ENCODE measurements around the gene GRAMD1C. TPM values are rescaled to one million over a fixed set of nuclear protein-coding genes. Genes with fewer than 3 reads are reported as not detected.

GRAMD1C gene
- polyA plus RNA-seq, 4 donors: 5.5 to 27.4 (median 22.8) TPM

DNA sequence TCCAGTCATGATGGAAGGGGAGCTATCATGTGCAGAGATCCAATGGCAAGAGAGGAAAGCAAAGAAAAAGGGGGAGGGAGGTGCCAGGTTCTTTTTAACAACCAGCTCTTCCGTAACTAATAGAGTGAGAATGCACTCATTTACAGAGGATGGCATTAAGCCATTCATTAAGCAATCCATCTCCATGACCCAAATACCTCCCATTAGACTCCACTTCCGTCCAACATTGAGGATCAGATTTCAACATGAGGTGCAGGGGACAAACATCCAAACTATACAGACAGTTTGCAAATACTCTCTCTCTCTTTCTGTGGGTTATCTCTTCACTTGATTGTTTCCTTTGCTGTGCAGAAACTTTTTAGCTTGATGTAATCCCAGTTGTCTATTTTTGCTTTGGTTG, 130.4 kb downstream of the GRAMD1C start:
- no peak for FAIRE-seq
- no peaks in the 10 kb centered on the region for H3K4me1 ChIP-seq (ENCODE audit: control insufficient read depth in 3 of 3, insufficient read depth in 2 of 3, low read depth in 1 of 3, low read length in 2 of 3)
- H3K36me3 ChIP-seq (ENCODE audit: control insufficient read depth in 3 of 3, insufficient read depth in 2 of 3, low read depth in 1 of 3, low read length in 3 of 3): peaks cover 0 to 3% (median 0%) of the 10 kb centered on the region in 3 donors
- no peaks in the 10 kb centered on the region for H3K27me3 ChIP-seq (ENCODE audit: control insufficient read depth in 3 of 3, insufficient read depth in 3 of 3, low read length in 3 of 3)
- H3K4me3 ChIP-seq (ENCODE audit: low read depth in 1 of 3, low read length in 3 of 3): no peak overlapping the region
- DNase-seq: no peak
- peaks cover 0 to 2% of the 10 kb centered on the region in 2 donors for H3K9me3 ChIP-seq (ENCODE audit: control insufficient read depth in 2 of 2, insufficient read depth in 1 of 2, low read depth in 1 of 2, low read length in 1 of 2)
- 70 to 93% (median 91%) methylated on average over 2 of the region's 2 CpGs for WGBS, 3 donors
- H3K27ac ChIP-seq (ENCODE audit: low read depth in 1 of 3, low read length in 2 of 3): no peak overlapping the region

- 91 to 96% (median 95%) methylated on average over 4 of the region's 4 CpGs for WGBS, 3 donors
- H3K9me3 ChIP-seq (ENCODE audit: control insufficient read depth in 2 of 2, insufficient read depth in 1 of 2, low read depth in 1 of 2, low read length in 1 of 2): peaks cover 1 to 5% of the 10 kb centered on the region in 2 donors
- H3K4me3 ChIP-seq (ENCODE audit: low read depth in 1 of 3, low read length in 3 of 3): no peak overlapping the region
- H3K27me3 ChIP-seq (ENCODE audit: control insufficient read depth in 3 of 3, insufficient read depth in 3 of 3, low read length in 3 of 3): no peaks in the 10 kb centered on the region
- H3K4me1 ChIP-seq (ENCODE audit: control insufficient read depth in 3 of 3, insufficient read depth in 2 of 3, low read depth in 1 of 3, low read length in 2 of 3): no peaks in the 10 kb centered on the region
- H3K36me3 ChIP-seq (ENCODE audit: control insufficient read depth in 3 of 3, insufficient read depth in 2 of 3, low read depth in 1 of 3, low read length in 3 of 3): peaks cover 4 to 9% (median 7%) of the 10 kb centered on the region in 3 donors
- FAIRE-seq (no peak), DNase-seq (no peak)
- no peak overlapping the region for H3K27ac ChIP-seq (ENCODE audit: low read depth in 1 of 3, low read length in 2 of 3)
Observed at GRCh38 chr3:113977822-113978221, 139.2 kb downstream of the GRAMD1C start.

DNA sequence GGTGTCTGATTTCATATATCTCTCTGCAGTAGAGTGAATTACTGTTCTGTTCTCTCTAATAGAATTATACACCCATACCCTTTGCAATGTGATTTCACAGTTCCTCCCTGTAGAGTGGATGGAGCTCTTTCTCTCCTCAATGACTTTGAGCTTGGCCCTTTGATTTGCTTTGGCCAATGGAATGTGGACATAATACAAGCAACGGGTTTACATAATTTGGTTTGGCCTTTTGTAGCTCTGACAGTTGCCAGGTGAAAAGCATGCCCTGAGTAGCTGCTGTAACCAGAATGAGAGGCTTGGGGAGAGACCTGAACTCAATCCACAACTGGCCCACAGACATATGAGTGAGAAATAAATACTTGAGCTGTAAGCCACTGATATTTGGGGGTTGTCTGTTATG, 141.3 kb downstream of the GRAMD1C start:
- H3K4me3 ChIP-seq (ENCODE audit: low read depth in 1 of 3, low read length in 3 of 3): no peak overlapping the region
- peaks cover 4 to 6% (median 4%) of the 10 kb centered on the region in 3 donors for H3K36me3 ChIP-seq (ENCODE audit: control insufficient read depth in 3 of 3, insufficient read depth in 2 of 3, low read depth in 1 of 3, low read length in 3 of 3)
- no peak overlapping the region for H3K27ac ChIP-seq (ENCODE audit: low read depth in 1 of 3, low read length in 2 of 3)
- FAIRE-seq (no peak), DNase-seq (no peak)
- WGBS, 3 donors: 82 to 96% (median 89%) methylated on average over 1 of the region's 1 CpG
- no peaks in the 10 kb centered on the region for H3K4me1 ChIP-seq (ENCODE audit: control insufficient read depth in 3 of 3, insufficient read depth in 2 of 3, low read depth in 1 of 3, low read length in 2 of 3)
- no peaks in the 10 kb centered on the region for H3K27me3 ChIP-seq (ENCODE audit: control insufficient read depth in 3 of 3, insufficient read depth in 3 of 3, low read length in 3 of 3)
- H3K9me3 ChIP-seq (ENCODE audit: control insufficient read depth in 2 of 2, insufficient read depth in 1 of 2, low read depth in 1 of 2, low read length in 1 of 2): no peaks in the 10 kb centered on the region

- no peak for FAIRE-seq
- H3K36me3 ChIP-seq (ENCODE audit: control insufficient read depth in 3 of 3, insufficient read depth in 2 of 3, low read depth in 1 of 3, low read length in 3 of 3): peaks cover 4 to 6% (median 4%) of the 10 kb centered on the region in 3 donors
- H3K4me1 ChIP-seq (ENCODE audit: control insufficient read depth in 3 of 3, insufficient read depth in 2 of 3, low read depth in 1 of 3, low read length in 2 of 3): no peaks in the 10 kb centered on the region
- no peak overlapping the region for H3K4me3 ChIP-seq (ENCODE audit: low read depth in 1 of 3, low read length in 3 of 3)
- no peak for DNase-seq
- no peaks in the 10 kb centered on the region for H3K27me3 ChIP-seq (ENCODE audit: control insufficient read depth in 3 of 3, insufficient read depth in 3 of 3, low read length in 3 of 3)
- H3K27ac ChIP-seq (ENCODE audit: low read depth in 1 of 3, low read length in 2 of 3): no peak overlapping the region
- no peaks in the 10 kb centered on the region for H3K9me3 ChIP-seq (ENCODE audit: control insufficient read depth in 2 of 2, insufficient read depth in 1 of 2, low read depth in 1 of 2, low read length in 1 of 2)
Observed at GRCh38 chr3:113981803-113982202, 143.2 kb downstream of the GRAMD1C start.

- no peak for FAIRE-seq
- 91 to 95% (median 92%) methylated on average over 3 of the region's 3 CpGs for WGBS, 3 donors
- H3K9me3 ChIP-seq (ENCODE audit: control insufficient read depth in 2 of 2, insufficient read depth in 1 of 2, low read depth in 1 of 2, low read length in 1 of 2): no peaks in the 10 kb centered on the region
- no peak overlapping the region for H3K4me3 ChIP-seq (ENCODE audit: low read depth in 1 of 3, low read length in 3 of 3)
- H3K36me3 ChIP-seq (ENCODE audit: control insufficient read depth in 3 of 3, insufficient read depth in 2 of 3, low read depth in 1 of 3, low read length in 3 of 3): peaks cover 0 to 4% (median 4%) of the 10 kb centered on the region in 3 donors
- H3K4me1 ChIP-seq (ENCODE audit: control insufficient read depth in 3 of 3, insufficient read depth in 2 of 3, low read depth in 1 of 3, low read length in 2 of 3): no peaks in the 10 kb centered on the region
- no peak overlapping the region for H3K27ac ChIP-seq (ENCODE audit: low read depth in 1 of 3, low read length in 2 of 3)
- H3K27me3 ChIP-seq (ENCODE audit: control insufficient read depth in 3 of 3, insufficient read depth in 3 of 3, low read length in 3 of 3): no peaks in the 10 kb centered on the region
- no peak for DNase-seq
Observed at GRCh38 chr3:113983544-113983943, 145.0 kb downstream of the GRAMD1C start.

DNA sequence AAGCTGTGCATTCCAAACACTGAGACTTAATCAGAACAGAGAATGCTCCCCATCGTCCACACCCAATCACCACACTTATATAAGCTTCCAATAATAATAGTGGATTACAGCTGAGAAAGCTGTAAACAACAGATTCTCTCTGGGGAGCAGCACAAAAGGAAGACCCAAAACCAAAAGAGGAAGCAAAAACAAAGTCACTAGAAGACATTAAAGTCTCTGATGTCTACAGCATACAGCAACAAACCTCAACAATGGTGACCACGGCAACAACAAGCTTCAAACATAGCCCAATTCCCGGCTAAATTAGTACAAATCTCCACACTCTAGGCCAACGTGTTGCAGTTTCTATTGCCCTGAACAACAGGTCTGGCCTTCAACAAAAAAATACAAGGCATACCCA, 147.0 kb downstream of the GRAMD1C start:
- no peak overlapping the region for H3K4me3 ChIP-seq (ENCODE audit: low read depth in 1 of 3, low read length in 3 of 3)
- FAIRE-seq: no peak
- no peak for DNase-seq
- no peaks in the 10 kb centered on the region for H3K27me3 ChIP-seq (ENCODE audit: control insufficient read depth in 3 of 3, insufficient read depth in 3 of 3, low read length in 3 of 3)
- peaks cover 0 to 2% of the 10 kb centered on the region in 2 donors for H3K9me3 ChIP-seq (ENCODE audit: control insufficient read depth in 2 of 2, insufficient read depth in 1 of 2, low read depth in 1 of 2, low read length in 1 of 2)
- no peaks in the 10 kb centered on the region for H3K4me1 ChIP-seq (ENCODE audit: control insufficient read depth in 3 of 3, insufficient read depth in 2 of 3, low read depth in 1 of 3, low read length in 2 of 3)
- WGBS, 3 donors: 57 to 81% (median 67%) methylated on average over 4 of the region's 4 CpGs
- no peaks in the 10 kb centered on the region for H3K36me3 ChIP-seq (ENCODE audit: control insufficient read depth in 3 of 3, insufficient read depth in 2 of 3, low read depth in 1 of 3, low read length in 3 of 3)
- H3K27ac ChIP-seq (ENCODE audit: low read depth in 1 of 3, low read length in 2 of 3): no peak overlapping the region

Other genes starting within 250 kb of the GRAMD1C start
- gene USF3, start 142.1 kb upstream of the GRAMD1C start, polyA plus RNA-seq: 10 to 100 TPM in 1 of 4 donors, 1 to 10 TPM in 3; 3.2 to 17.2 (median 7.4) TPM
- 10 to 100 TPM; 17.0 to 89.6 (median 41.0) TPM for gene NAA50, start 92.5 kb upstream of the GRAMD1C start, polyA plus RNA-seq
- gene ATP6V1A, start 91.8 kb upstream of the GRAMD1C start, polyA plus RNA-seq: 10 to 100 TPM; 13.8 to 47.7 (median 17.6) TPM
- 1 to 10 TPM; 3.8 to 9.6 (median 6.0) TPM for gene ZDHHC23, start 109.2 kb downstream of the GRAMD1C start, polyA plus RNA-seq
- gene CCDC191, start 217.7 kb downstream of the GRAMD1C start, polyA plus RNA-seq: 1 to 10 TPM in 3 of 4 donors, under 1 TPM in 1; 0.54 to 8.8 (median 1.7) TPM
- 10 to 100 TPM in 1 of 4 donors, 1 to 10 TPM in 3; 4.5 to 27.4 (median 7.3) TPM for gene QTRT2, start 217.9 kb downstream of the GRAMD1C start, polyA plus RNA-seq

Measured in small intestine (tissue), 7 donors.